ENCODE measurements around the gene KLHDC8B.
A peak's percentile ranks its signal among the peaks of the same experiment; 100 is the strongest.

Gene KLHDC8B

GRCh38 chr3:49151610-49152009, 19.8 kb upstream of the KLHDC8B start:
- H3K27ac ChIP-seq: no peak overlapping the region
- no peaks in the 10 kb centered on the region for H3K9me3 ChIP-seq (replicated peaks in 1 of 11)
- H3K27me3 ChIP-seq: no peaks in the 10 kb centered on the region
- no peak for TF ChIP-seq Cebpa-rat (IDR thresholded peaks at IDR 0.05)
- no peak overlapping the region for H3K9ac ChIP-seq
- peaks cover 0 to 6% (median 2%) of the 10 kb centered on the region in 10 experiments; a peak in 4 of 20 replicates for H3K4me1 ChIP-seq
- H3K4me3 ChIP-seq: no peak overlapping the region
- no peak overlapping the region for H3K4me2 ChIP-seq
- H3K36me3 ChIP-seq: no peaks in the 10 kb centered on the region
- H4K20me1 ChIP-seq: no peaks in the 10 kb centered on the region

DNA sequence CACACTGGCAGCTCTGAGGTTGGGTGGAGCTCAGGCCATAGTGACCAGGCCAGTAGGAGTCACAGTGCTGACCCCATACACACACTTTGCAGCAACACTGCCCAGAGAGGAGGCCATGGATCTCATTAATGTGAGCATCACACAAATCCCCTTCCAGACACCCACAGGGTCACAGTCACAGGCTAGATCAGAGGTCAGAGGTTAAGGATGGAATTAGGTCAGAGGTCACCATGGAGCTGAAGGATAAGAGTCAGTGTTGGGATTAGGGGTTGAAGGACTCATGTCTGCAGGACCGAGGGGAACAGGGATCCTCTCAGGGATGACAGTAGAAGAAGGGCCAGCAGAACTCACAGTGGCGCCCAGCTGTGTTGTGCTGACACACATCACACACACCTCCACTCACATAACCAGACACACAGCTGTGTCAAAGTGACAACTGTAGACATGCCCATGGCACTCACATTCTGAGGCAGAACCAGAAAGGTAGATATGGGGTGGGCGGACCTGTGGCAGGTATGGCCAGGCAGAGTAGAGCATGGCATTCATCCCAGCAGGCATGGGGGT, 18.0 kb upstream of the KLHDC8B start:
- Histone ChIP-seq H3K27me3 (no peaks in the 10 kb centered on the region), H3K4me3 (no peak overlapping the region), H3K9me3 (replicated peaks in 1 of 11) (no peaks in the 10 kb centered on the region), H3K9ac (no peak overlapping the region), H3K36me3 (no peaks in the 10 kb centered on the region), H3K27ac (no peak overlapping the region), H3K4me2 (no peak overlapping the region), H3K4me1 (peaks cover 0 to 5% (median under 1%) of the 10 kb centered on the region in 10 experiments; a peak in 11 of 20 replicates), H4K20me1 (peaks cover 0 to 6% (median 0%) of the 10 kb centered on the region in 11 experiments; a peak in 4 of 22 replicates)
- no peak for TF ChIP-seq Cebpa-rat (IDR thresholded peaks at IDR 0.05)

DNA sequence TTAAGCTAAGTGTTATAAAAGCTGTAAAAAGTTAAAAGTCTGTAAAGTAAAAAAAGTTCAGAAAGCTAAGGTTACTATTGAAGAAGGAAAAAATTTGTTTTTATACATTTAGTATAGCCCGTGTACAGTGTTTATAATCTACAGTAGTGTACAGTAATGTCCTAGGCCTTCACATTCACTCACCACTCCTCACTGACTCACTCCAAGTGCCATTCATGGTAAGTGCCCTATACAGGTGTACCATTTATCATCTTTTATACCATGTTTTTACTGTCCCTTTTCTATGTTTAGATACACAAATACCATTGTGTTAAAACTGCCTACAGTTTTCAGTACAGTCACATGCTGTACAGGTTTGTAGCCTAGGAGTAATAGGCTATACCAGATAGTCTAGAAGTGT, 14.1 kb upstream of the KLHDC8B start:
- TF ChIP-seq Cebpa-rat (IDR thresholded peaks at IDR 0.05): no peak
- Histone ChIP-seq H3K9me3 (replicated peaks in 1 of 11) (no peaks in the 10 kb centered on the region), H3K4me3 (no peak overlapping the region), H3K27me3 (no peaks in the 10 kb centered on the region), H4K20me1 (peaks cover 0 to 22% (median 5%) of the 10 kb centered on the region in 11 experiments; a peak in 7 of 22 replicates), H3K4me1 (peaks cover 13 to 34% (median 25%) of the 10 kb centered on the region in 10 experiments), H3K27ac (no peak overlapping the region), H3K4me2 (no peak overlapping the region), H3K9ac (no peak overlapping the region), H3K36me3 (peaks cover 0 to 10% (median 4%) of the 10 kb centered on the region in 11 experiments; a peak in 7 of 22 replicates)

DNA sequence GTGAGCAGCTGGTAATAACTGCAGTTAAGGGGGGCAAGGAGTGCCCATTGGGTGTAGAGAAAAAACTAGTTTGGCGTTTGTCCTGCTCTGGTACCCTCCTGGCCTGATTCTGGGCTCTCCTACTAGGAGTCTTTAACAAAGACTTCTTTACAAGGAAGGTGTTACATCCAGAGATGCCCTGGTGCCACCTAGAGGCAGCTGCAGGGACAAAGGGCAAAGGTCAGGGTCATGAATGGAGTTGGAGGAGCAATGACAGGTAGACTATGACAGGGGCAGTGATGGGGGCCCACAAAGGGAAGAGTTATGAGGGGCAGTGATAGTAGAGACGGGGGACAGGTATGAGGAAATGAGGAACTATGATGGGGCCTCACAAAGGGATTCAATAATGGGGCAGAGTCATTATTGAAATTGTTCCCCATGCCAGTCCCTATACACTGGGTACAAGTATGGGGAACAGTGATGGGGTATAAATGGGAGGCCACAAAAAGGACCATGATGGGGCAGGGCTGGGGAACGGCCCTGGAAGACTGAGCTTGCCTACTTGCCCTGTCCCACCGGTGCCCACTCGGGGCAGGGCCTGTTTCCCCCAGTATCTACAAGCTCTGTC, 13.2 kb upstream of the KLHDC8B start:
- H3K9me3 ChIP-seq (replicated peaks in 1 of 11): no peaks in the 10 kb centered on the region
- peaks cover 21 to 42% (median 33%) of the 10 kb centered on the region in 10 experiments for H3K4me1 ChIP-seq
- H3K27ac ChIP-seq: peak overlapping the region in 3 of 11 experiments; percentile 36 to 50 (median 40); a peak in 4 of 22 replicates
- no peaks in the 10 kb centered on the region for H3K27me3 ChIP-seq
- H3K9ac ChIP-seq: no peak overlapping the region; a peak in 2 of 22 replicates
- peak overlapping the region in 2 of 11 experiments; percentile 4 to 49; a peak in 1 of 22 replicates for H3K4me2 ChIP-seq
- no peak for TF ChIP-seq Cebpa-rat (IDR thresholded peaks at IDR 0.05)
- H3K4me3 ChIP-seq: no peak overlapping the region
- peaks cover 0 to 26% (median 5%) of the 10 kb centered on the region in 11 experiments; a peak in 7 of 22 replicates for H4K20me1 ChIP-seq
- H3K36me3 ChIP-seq: peaks cover 6 to 17% (median 10%) of the 10 kb centered on the region in 11 experiments

GRCh38 chr3:49158792-49159191, 12.6 kb upstream of the KLHDC8B start:
- TF ChIP-seq Cebpa-rat (IDR thresholded peaks at IDR 0.05): no peak
- peaks cover 12 to 22% (median 16%) of the 10 kb centered on the region in 11 experiments for H3K36me3 ChIP-seq
- peaks cover 0 to 31% (median 5%) of the 10 kb centered on the region in 11 experiments; a peak in 7 of 22 replicates for H4K20me1 ChIP-seq
- H3K4me2 ChIP-seq: peak overlapping the region in 7 of 11 experiments; percentile 4 to 49 (median 27); a peak in 9 of 22 replicates
- H3K4me1 ChIP-seq: peaks cover 27 to 48% (median 39%) of the 10 kb centered on the region in 10 experiments
- no peak overlapping the region for H3K9ac ChIP-seq
- H3K9me3 ChIP-seq (replicated peaks in 1 of 11): no peaks in the 10 kb centered on the region
- H3K27me3 ChIP-seq: no peaks in the 10 kb centered on the region
- H3K27ac ChIP-seq: peak overlapping the region in 4 of 11 experiments; percentile 15 to 50 (median 38); a peak in 5 of 22 replicates
- no peak overlapping the region for H3K4me3 ChIP-seq

GRCh38 chr3:49161197-49161596, 10.2 kb upstream of the KLHDC8B start:
- Histone ChIP-seq H3K4me3 (no peak overlapping the region), H3K9me3 (replicated peaks in 1 of 11) (no peaks in the 10 kb centered on the region), H4K20me1 (peaks cover 0 to 31% (median 5%) of the 10 kb centered on the region in 11 experiments; a peak in 7 of 22 replicates), H3K27ac (peak overlapping the region in 10 of 11 experiments; percentile 48 to 81 (median 71); a peak in 19 of 22 replicates), H3K4me2 (peak overlapping the region; percentile 52 to 72 (median 65)), H3K9ac (peak overlapping the region in 10 of 11 experiments; percentile 34 to 69 (median 60); a peak in 13 of 22 replicates), H3K4me1 (peaks cover 43 to 66% (median 55%) of the 10 kb centered on the region in 10 experiments), H3K36me3 (peaks cover 16 to 36% (median 28%) of the 10 kb centered on the region in 11 experiments), H3K27me3 (no peaks in the 10 kb centered on the region)
- TF ChIP-seq Cebpa-rat (IDR thresholded peaks at IDR 0.05): no peak

- H4K20me1 ChIP-seq: peaks cover 0 to 31% (median 5%) of the 10 kb centered on the region in 11 experiments; a peak in 7 of 22 replicates
- peak overlapping the region; percentile 52 to 72 (median 65) for H3K4me2 ChIP-seq
- H3K4me1 ChIP-seq: peaks cover 49 to 71% (median 61%) of the 10 kb centered on the region in 10 experiments
- 0 out of 22 replicates have a peak, but pooled peaks cover 0 to 4% (median 0%) of the 10 kb centered on the region in 11 experiments for H3K9me3 ChIP-seq (replicated peaks in 1 of 11)
- H3K4me3 ChIP-seq: no peak overlapping the region; a peak in 1 of 20 replicates
- peak overlapping the region; percentile 21 to 81 (median 66); a peak in 20 of 22 replicates for H3K27ac ChIP-seq
- no peak for TF ChIP-seq Cebpa-rat (IDR thresholded peaks at IDR 0.05)
- no peaks in the 10 kb centered on the region for H3K27me3 ChIP-seq
- peak overlapping the region; percentile 20 to 69 (median 54); a peak in 18 of 22 replicates for H3K9ac ChIP-seq
- peaks cover 16 to 36% (median 28%) of the 10 kb centered on the region in 11 experiments for H3K36me3 ChIP-seq
Measured at GRCh38 chr3:49161808-49162530, 9.4 kb upstream of the KLHDC8B start.

DNA sequence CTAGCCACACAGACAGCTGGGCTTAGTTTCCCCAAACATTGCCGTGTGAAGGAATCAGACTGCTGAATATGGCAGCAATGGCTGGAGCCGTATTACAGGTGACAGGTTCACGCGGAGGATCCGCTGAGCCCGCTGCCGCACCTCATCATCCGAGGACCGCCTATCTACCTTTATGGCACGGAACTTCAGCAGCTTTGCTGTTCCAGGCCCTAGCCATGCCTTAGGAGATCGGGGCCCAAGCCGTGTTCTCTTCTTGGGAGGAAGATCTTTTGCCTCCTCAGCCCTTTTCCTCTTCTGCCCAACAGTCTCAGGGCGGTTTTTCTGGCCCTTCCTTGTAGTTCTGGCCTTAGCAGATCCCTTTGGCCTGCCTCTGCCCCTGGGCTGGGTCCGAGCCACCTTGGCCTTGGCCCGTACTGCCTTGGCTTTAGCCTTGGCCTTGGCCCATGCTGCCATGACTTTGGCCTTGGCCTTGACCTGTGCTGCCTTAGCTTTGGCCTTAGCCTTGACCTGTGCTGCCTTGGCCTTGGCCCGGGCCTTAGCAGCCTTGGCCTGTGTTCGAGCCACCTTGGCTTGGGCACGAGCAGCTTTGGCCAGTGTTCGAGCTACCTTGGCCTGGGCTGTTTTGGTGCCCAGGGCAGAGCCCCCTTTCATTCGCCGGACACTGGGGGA, 8.5 kb upstream of the KLHDC8B start:
- Histone ChIP-seq H4K20me1 (peaks cover 0 to 31% (median 5%) of the 10 kb centered on the region in 11 experiments; a peak in 7 of 22 replicates), H3K4me2 (peak overlapping the region; percentile 41 to 98 (median 65))

More for the DNA sequence above, 8.5 kb upstream of the KLHDC8B start:
- Histone ChIP-seq H3K4me3 (no peak overlapping the region), H3K27ac (peak overlapping the region in 10 of 11 experiments; percentile 1 to 72 (median 58); a peak in 19 of 22 replicates), H3K9ac (peak overlapping the region in 9 of 11 experiments; percentile 4 to 52 (median 28); a peak in 7 of 22 replicates), H3K27me3 (no peaks in the 10 kb centered on the region), H3K36me3 (peaks cover 16 to 36% (median 28%) of the 10 kb centered on the region in 11 experiments), H3K4me1 (peaks cover 49 to 71% (median 61%) of the 10 kb centered on the region in 10 experiments), H3K9me3 (replicated peaks in 1 of 11) (0 out of 22 replicates have a peak, but pooled peaks cover 0 to 4% (median 0%) of the 10 kb centered on the region in 11 experiments)
- TF ChIP-seq Cebpa-rat (IDR thresholded peaks at IDR 0.05): no peak

Data from BLaER1 treated with 17β-estradiol and CSF1 and Interleukin-3, amounts not matched to agents 10 nM and 100 nM (cell line).